Loucy (cell line): ENCODE results near the gene PLSCR1.
A peak's percentile ranks its signal among the peaks of the same experiment; 100 is the strongest.

ENCODE experiments used
- H2AFZ ChIP-seq: fragments of 200-600 bp; sonication (generic); 2 replicates; pipeline ENCODE4 v1.6.0; 2016; ENCODE audit warnings: antibody characterized with exemption, mild to moderate bottlenecking, low read length, moderate library complexity
- H3F3A ChIP-seq: fragments of 200-600 bp; 2 replicates; pipeline ENCODE4 v1.6.0; 2016; ENCODE audit warnings: antibody characterized with exemption, low read depth, mild to moderate bottlenecking
- H3K27me3 ChIP-seq: fragments of 200-600 bp; sonication (generic); 2 replicates; pipeline ENCODE4 v1.6.1; 2014; ENCODE audit warnings: low read length, mild to moderate bottlenecking; ENCODE audit not compliant: insufficient read depth, poor library complexity, severe bottlenecking
- H3K36me3 ChIP-seq: fragments of 200-600 bp; sonication (generic); 2 replicates; pipeline ENCODE4 v1.6.1; 2016; ENCODE audit warnings: low read length; ENCODE audit not compliant: insufficient read depth
- H3K4me1 ChIP-seq: fragments of 200-600 bp; sonication (generic); 2 replicates; pipeline ENCODE4 v1.5.1; 2014; ENCODE audit warnings: low read length, mild to moderate bottlenecking; ENCODE audit not compliant: insufficient read depth, poor library complexity, severe bottlenecking
- H3K4me2 ChIP-seq: fragments of 200-600 bp; sonication (generic); 2 replicates; pipeline ENCODE4 v1.6.0; 2014; ENCODE audit warnings: antibody characterized with exemption, low read length, low read depth, mild to moderate bottlenecking; ENCODE audit not compliant: poor library complexity, severe bottlenecking
- H3K4me3 ChIP-seq: fragments of 200-600 bp; sonication (generic); 2 replicates; pipeline ENCODE4 v1.5.1; 2014; ENCODE audit warnings: low read length, mild to moderate bottlenecking, mixed read lengths; ENCODE audit not compliant: poor library complexity, severe bottlenecking
- H3K79me2 ChIP-seq: fragments of 200-600 bp; sonication (generic); 2 replicates; pipeline ENCODE4 v1.6.1; 2014; ENCODE audit warnings: low read length; ENCODE audit not compliant: insufficient read depth
- H3K9ac ChIP-seq: fragments of 200-600 bp; sonication (generic); 2 replicates; pipeline ENCODE4 v1.6.0; 2014; ENCODE audit warnings: mild to moderate bottlenecking, low read depth, low read length, moderate library complexity; ENCODE audit not compliant: poor library complexity, severe bottlenecking
- H3K9me2 ChIP-seq: fragments of 200-600 bp; sonication (generic); replicated peaks from 2 replicates; pipeline ENCODE4 v1.6.1; 2016; ENCODE audit warnings: low read depth, low read length, mixed read lengths
- H3K9me3 ChIP-seq: fragments of 200-600 bp; sonication (generic); 2 replicates; pipeline ENCODE4 v1.6.1; 2014; ENCODE audit warnings: mild to moderate bottlenecking, antibody characterized with exemption, low read length, low read depth; ENCODE audit not compliant: insufficient read depth
- H4K20me1 ChIP-seq: fragments of 200-600 bp; sonication (generic); 2 replicates; pipeline ENCODE4 v1.6.0; 2014; ENCODE audit warnings: antibody characterized with exemption, low read length, mild to moderate bottlenecking; ENCODE audit not compliant: insufficient read depth, poor library complexity, severe bottlenecking
- EZH2phosphoT487 ChIP-seq: fragments of 200-600 bp; IDR thresholded peaks from 2 replicates; pipeline ENCODE4 v1.6.1; 2018; ENCODE audit warnings: antibody characterized with exemption, mild to moderate bottlenecking, moderate library complexity, borderline replicate concordance
- TF ChIP-seq, protein P1 (sequence below): fragments of 200-600 bp; sonication (generic); conservative IDR thresholded peaks from 2 replicates; pipeline ENCODE4 v1.5.1; 2014; ENCODE audit warnings: mild to moderate bottlenecking, antibody characterized with exemption, low read length

The PLSCR1 gene

DNA sequence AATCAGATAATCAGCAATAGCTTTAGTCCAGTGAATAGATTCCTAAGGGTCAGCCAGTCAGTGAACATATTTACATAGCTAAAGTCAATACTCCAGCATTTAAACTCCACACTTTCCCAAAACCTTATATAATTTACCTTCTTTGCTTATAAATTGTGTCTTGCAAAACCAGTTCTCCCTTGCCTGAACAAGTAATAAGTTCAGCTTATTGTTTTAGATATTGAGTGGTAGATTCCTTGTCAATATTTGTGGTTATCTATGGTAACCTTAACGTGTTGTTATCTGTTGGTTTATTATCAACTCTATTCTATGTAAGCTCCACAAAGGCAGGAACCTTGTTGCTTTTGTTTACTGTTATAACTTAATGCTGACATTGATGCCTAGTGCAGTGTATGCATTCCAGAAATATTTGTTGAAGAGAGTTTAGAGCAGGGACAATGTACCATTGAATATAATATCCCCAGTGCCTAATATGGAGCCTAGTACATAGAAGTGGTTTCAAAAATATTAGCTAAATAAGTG lies 36.7 kb upstream of the PLSCR1 start:
- H3K4me2 ChIP-seq, result no peak overlapping the region
- no peaks in the 10 kb centered on the region for H3K4me1 ChIP-seq
- H3K79me2 ChIP-seq, result no peaks in the 10 kb centered on the region
- TF ChIP-seq EZH2phosphoT487, result no peak
- TF ChIP-seq, protein P1, sequence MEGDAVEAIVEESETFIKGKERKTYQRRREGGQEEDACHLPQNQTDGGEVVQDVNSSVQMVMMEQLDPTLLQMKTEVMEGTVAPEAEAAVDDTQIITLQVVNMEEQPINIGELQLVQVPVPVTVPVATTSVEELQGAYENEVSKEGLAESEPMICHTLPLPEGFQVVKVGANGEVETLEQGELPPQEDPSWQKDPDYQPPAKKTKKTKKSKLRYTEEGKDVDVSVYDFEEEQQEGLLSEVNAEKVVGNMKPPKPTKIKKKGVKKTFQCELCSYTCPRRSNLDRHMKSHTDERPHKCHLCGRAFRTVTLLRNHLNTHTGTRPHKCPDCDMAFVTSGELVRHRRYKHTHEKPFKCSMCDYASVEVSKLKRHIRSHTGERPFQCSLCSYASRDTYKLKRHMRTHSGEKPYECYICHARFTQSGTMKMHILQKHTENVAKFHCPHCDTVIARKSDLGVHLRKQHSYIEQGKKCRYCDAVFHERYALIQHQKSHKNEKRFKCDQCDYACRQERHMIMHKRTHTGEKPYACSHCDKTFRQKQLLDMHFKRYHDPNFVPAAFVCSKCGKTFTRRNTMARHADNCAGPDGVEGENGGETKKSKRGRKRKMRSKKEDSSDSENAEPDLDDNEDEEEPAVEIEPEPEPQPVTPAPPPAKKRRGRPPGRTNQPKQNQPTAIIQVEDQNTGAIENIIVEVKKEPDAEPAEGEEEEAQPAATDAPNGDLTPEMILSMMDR, result no peak
- no peaks in the 10 kb centered on the region for H3K36me3 ChIP-seq
- H3K9me2 ChIP-seq, result no peaks in the 10 kb centered on the region
- H3F3A ChIP-seq, result no peaks in the 10 kb centered on the region
- no peaks in the 10 kb centered on the region for H3K27me3 ChIP-seq
- H3K4me3 ChIP-seq, result no peak overlapping the region
- H2AFZ ChIP-seq, result no peak overlapping the region
- no peak overlapping the region for H3K9ac ChIP-seq
- H3K9me3 ChIP-seq, result peaks cover 6% of the 10 kb centered on the region; the same call in 1 of the 2 replicates
- no peaks in the 10 kb centered on the region for H4K20me1 ChIP-seq

DNA sequence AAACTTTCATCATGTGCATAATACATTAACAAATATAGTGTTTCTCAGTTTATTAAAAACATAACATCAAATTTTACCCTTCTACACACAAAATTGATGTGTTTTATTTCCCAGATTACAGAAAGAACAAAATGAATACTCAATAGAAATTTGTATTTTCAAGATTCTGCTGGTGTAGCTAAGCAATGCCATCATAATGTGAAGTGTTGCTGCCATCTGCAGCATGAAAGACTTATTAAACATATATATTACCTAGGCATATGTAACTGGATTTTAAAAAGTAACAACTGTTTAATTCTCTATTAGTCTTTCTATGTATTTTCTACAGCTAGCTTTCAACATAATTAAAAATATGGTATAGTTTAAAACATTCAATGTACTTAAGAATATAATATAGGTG lies 33.3 kb upstream of the PLSCR1 start:
- Histone ChIP-seq H3K4me2 (no peak overlapping the region), H3K4me3 (no peak overlapping the region), H3K9me3 (peaks cover 1% of the 10 kb centered on the region; the same call in 1 of the 2 replicates), H3K9ac (no peak overlapping the region), H3K79me2 (no peaks in the 10 kb centered on the region), H3F3A (no peaks in the 10 kb centered on the region), H3K27me3 (no peaks in the 10 kb centered on the region), H3K36me3 (no peaks in the 10 kb centered on the region), H4K20me1 (no peaks in the 10 kb centered on the region), H2AFZ (no peak overlapping the region), H3K4me1 (no peaks in the 10 kb centered on the region), H3K9me2 (no peaks in the 10 kb centered on the region)
- TF ChIP-seq, protein P1, result peak; percentile 64
- no peak for TF ChIP-seq EZH2phosphoT487

DNA sequence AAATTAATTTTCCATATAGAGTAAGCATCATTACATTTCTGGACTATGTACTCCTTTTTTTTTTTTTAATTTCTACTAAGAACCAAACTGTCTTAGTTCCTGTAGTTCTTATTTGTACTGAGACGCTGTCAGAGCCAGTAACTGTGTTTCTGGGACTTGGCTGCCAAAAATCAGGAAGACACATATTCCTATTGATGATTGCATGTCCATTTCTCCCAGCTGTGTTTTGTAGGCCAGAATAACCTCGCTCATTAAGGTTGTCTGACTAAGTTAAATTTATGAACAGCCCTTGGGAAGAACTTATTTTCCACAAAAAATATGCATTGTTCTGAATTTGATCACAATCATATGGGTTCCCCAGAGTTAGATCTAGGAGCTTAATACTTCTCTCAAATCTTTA lies 31.2 kb upstream of the PLSCR1 start:
- Histone ChIP-seq H3K9me3 (no peaks in the 10 kb centered on the region), H3K27me3 (no peaks in the 10 kb centered on the region), H3K79me2 (no peaks in the 10 kb centered on the region), H3F3A (no peaks in the 10 kb centered on the region), H3K4me3 (no peak overlapping the region), H3K4me2 (no peak overlapping the region), H2AFZ (no peak overlapping the region), H3K36me3 (no peaks in the 10 kb centered on the region), H3K4me1 (no peaks in the 10 kb centered on the region), H4K20me1 (no peaks in the 10 kb centered on the region), H3K9me2 (no peaks in the 10 kb centered on the region), H3K9ac (no peak overlapping the region)
- no peak for TF ChIP-seq EZH2phosphoT487
- TF ChIP-seq, protein P1, result no peak
